SJSA1 (cell line): ENCODE data around the gene CMTR1. TPM values are rescaled to one million over a fixed set of nuclear protein-coding genes. Genes with fewer than 3 reads are reported as not detected.

Experiments
- DNase-seq, 2 experiments: peaks; one replicate each; pipeline ENCODE4 v3.0.0-alpha.2; 2015 to 2020; ENCODE audit warnings: low spot score in 2 of 2, low read depth in 1 of 2
- H3K27ac ChIP-seq: fragments of 250-450 bp; sonication (Bioruptor Pico); 2 replicates; pipeline ENCODE4 v1.5.1; 2020; ENCODE audit warnings: mild to moderate bottlenecking, moderate library complexity
- H3K27me3 ChIP-seq: fragments of 250-450 bp; sonication (Bioruptor Pico); replicated peaks from 2 replicates; pipeline ENCODE4 v1.5.1; 2020; ENCODE audit warnings: mild to moderate bottlenecking, moderate library complexity
- H3K36me3 ChIP-seq: fragments of 250-450 bp; sonication (Bioruptor Pico); 2 replicates; pipeline ENCODE4 v1.5.1; 2020; ENCODE audit warnings: mild to moderate bottlenecking
- H3K4me1 ChIP-seq: fragments of 250-450 bp; sonication (Bioruptor Pico); replicated peaks from 2 replicates; pipeline ENCODE4 v1.6.1; 2021; ENCODE audit warnings: mild to moderate bottlenecking
- H3K4me3 ChIP-seq: fragments of 250-450 bp; sonication (Bioruptor Pico); 2 replicates; pipeline ENCODE4 v1.5.1; 2020; ENCODE audit warnings: mild to moderate bottlenecking
- H3K9me3 ChIP-seq: fragments of 250-450 bp; sonication (Bioruptor Pico); replicated peaks from 2 replicates; pipeline ENCODE4 v1.5.1; 2020; ENCODE audit warnings: mild to moderate bottlenecking
- total RNA-seq: library from RNA; depleted of rRNA; stranded (reverse); fragments of >200 nt; shearing (Covaris generic); gene quantifications from 2 replicates; pipeline ENCODE4 v1.2.3, GENCODE V29; 2014

CMTR1 gene
- total RNA-seq, 1 experiment from 2014 or later, result 39.1 TPM

- Histone ChIP-seq H3K27me3 (no peaks in the 10 kb centered on the region), H3K27ac (no peak overlapping the region), H3K36me3 (peaks cover 83% of the 10 kb centered on the region), H3K9me3 (no peaks in the 10 kb centered on the region; the same call in 1 of the 2 replicates), H3K4me1 (no peaks in the 10 kb centered on the region), H3K4me3 (no peak overlapping the region)
- no peak for DNase-seq
Measured at GRCh38 chr6:37477191-37477590, 44.2 kb downstream of the CMTR1 start.

DNA sequence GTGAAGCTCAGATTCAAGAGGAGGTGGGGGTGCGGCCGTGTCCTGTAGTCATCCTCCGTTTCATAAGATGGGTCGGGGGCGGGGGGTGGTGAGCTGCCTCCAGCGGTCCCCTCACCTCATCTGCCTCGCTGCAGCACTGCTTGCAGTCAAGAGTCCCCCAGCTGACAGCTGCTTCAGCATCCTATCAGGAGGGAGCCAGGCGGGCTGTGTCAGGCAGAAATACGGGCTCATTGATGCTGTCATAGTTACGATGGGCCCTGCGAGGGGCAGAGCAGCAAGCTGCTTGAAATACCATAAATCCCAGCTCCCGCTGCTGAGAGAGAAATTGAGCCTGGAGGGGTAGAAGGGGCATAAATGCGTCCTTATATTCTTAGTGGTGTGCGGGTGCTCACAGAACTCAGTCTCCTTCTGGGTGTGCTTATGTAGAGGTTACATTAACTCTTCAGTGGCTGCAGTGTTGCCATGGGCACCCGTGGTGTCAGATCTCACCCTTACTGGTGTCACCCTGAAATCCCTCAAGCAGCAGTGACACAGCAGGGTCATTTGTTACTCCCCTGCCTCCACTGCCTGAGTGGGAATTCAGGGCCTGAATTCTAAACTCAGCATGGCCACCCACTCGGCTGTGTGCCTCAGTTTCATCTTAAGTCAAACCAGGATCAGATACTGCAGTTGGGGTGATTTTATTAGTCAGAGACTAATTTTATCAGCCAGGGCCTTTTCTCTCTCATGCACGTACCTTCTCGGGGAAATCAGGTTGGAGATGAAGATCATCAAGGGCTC lies 44.8 kb downstream of the CMTR1 start:
- no peaks in the 10 kb centered on the region for H3K27me3 ChIP-seq
- H3K36me3 ChIP-seq, result peaks cover 83% of the 10 kb centered on the region
- no peak for DNase-seq
- H3K27ac ChIP-seq, result no peak overlapping the region
- no peaks in the 10 kb centered on the region; the same call in 1 of the 2 replicates for H3K9me3 ChIP-seq
- H3K4me1 ChIP-seq, result no peaks in the 10 kb centered on the region
- H3K4me3 ChIP-seq, result no peak overlapping the region

- no peaks in the 10 kb centered on the region for H3K27me3 ChIP-seq
- H3K36me3 ChIP-seq, result peaks cover 84% of the 10 kb centered on the region
- no peak overlapping the region for H3K27ac ChIP-seq
- no peak for DNase-seq
- H3K9me3 ChIP-seq, result no peaks in the 10 kb centered on the region; the same call in 1 of the 2 replicates
- H3K4me3 ChIP-seq, result no peak overlapping the region
- no peaks in the 10 kb centered on the region for H3K4me1 ChIP-seq
Measured at GRCh38 chr6:37478827-37479226, 45.8 kb downstream of the CMTR1 start.

DNA sequence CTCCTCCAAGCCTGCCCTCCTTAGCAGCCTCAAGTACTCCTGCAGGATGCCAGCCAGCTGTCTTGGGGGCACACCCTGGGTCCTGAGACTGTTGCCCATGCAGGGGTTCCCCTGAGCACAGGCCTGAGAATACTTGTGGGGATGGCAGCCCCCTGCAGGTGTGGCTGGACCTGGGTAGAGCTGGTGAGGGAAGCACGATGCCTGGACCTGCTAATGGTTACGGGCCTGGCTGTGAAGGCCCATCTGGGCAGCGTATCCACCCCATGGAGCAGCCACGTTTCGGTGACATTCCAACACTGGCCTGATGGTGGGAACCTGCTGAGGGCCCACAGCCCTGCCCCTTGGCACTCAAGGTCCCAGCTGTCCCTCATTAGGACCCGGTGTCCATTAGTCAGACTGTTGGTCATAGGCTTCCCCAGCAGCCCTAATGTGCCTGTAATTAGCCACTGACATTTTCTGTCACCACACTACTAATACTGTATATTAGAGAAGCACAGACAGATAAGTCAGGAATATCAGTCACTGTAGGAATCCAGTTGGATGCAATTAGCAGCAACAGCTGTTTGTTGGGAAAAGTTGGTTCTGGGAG lies 46.3 kb downstream of the CMTR1 start:
- no peak for DNase-seq
- Histone ChIP-seq H3K27me3 (no peaks in the 10 kb centered on the region), H3K36me3 (peaks cover 82% of the 10 kb centered on the region), H3K4me1 (no peaks in the 10 kb centered on the region), H3K9me3 (no peaks in the 10 kb centered on the region; the same call in 1 of the 2 replicates), H3K4me3 (no peak overlapping the region), H3K27ac (no peak overlapping the region)

- H3K27ac ChIP-seq, result no peak overlapping the region
- H3K9me3 ChIP-seq, result no peaks in the 10 kb centered on the region; the same call in 1 of the 2 replicates
- no peaks in the 10 kb centered on the region for H3K27me3 ChIP-seq
- no peaks in the 10 kb centered on the region for H3K4me1 ChIP-seq
- no peak for DNase-seq
- peaks cover 77% of the 10 kb centered on the region for H3K36me3 ChIP-seq
- H3K4me3 ChIP-seq, result no peak overlapping the region
Measured at GRCh38 chr6:37480118-37480736, 47.2 kb downstream of the CMTR1 start.

GRCh38 chr6:37480951-37481534 lies 48.0 kb downstream of the CMTR1 start:
- no peaks in the 10 kb centered on the region for H3K27me3 ChIP-seq
- no peak overlapping the region for H3K27ac ChIP-seq
- no peaks in the 10 kb centered on the region for H3K4me1 ChIP-seq
- H3K36me3 ChIP-seq, result peaks cover 73% of the 10 kb centered on the region
- H3K9me3 ChIP-seq, result no peaks in the 10 kb centered on the region; the same call in 1 of the 2 replicates
- no peak for DNase-seq
- H3K4me3 ChIP-seq, result no peak overlapping the region

DNA sequence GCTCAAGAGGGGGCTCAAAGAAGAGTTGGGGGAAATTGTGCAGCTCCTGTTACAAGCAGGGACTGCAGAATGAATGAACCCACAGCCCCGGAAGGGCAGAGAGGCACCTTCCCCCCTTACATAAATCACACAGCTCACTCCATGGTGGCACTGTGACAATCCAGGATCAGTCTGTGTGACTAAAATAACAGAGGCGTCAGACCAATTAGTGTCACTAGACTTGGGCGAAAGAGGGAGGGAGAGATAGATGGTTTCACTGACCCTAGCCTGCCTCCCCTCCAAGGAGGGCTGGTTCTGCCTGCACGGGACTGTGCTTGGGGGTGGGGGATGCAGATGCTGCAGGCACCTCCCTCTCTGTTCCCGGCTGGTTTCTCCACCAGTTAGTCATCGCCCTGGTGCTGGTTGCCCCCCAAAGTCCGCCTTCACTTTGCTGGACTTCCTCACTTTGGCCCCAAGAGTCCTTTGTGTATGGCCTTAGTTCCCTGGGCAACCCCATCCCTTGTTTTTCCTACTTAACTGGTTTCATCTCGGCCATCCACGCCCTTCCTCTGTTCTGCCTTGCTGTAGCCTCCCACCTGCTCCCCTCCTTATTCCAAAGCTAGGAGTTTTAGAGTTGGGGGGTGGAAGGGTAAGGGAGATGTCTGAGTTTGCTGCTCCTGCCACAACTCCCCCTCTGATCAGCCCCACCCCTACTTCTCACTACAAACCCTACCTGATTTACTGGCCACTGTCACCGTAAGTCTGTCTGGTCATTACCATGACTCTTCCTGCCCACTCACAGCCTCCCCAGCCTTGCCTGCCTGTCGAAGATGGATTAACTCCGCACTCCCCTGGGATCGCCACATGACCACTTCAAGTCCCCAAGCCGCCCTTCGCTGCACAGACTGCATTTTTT lies 48.9 kb downstream of the CMTR1 start:
- no peak overlapping the region for H3K27ac ChIP-seq
- H3K27me3 ChIP-seq, result no peaks in the 10 kb centered on the region
- peaks cover 64% of the 10 kb centered on the region for H3K36me3 ChIP-seq
- H3K4me1 ChIP-seq, result no peaks in the 10 kb centered on the region
- H3K4me3 ChIP-seq, result no peak overlapping the region
- H3K9me3 ChIP-seq, result no peaks in the 10 kb centered on the region; the same call in 1 of the 2 replicates
- DNase-seq, result no peak

GRCh38 chr6:37482606-37483251 lies 49.7 kb downstream of the CMTR1 start:
- Histone ChIP-seq H3K27me3 (no peaks in the 10 kb centered on the region), H3K4me3 (no peak overlapping the region), H3K4me1 (no peaks in the 10 kb centered on the region), H3K27ac (no peak overlapping the region), H3K9me3 (no peaks in the 10 kb centered on the region; the same call in 1 of the 2 replicates), H3K36me3 (peaks cover 62% of the 10 kb centered on the region)
- DNase-seq, result no peak

GRCh38 chr6:37483252-37483901 lies 50.4 kb downstream of the CMTR1 start:
- Histone ChIP-seq H3K36me3 (peaks cover 57% of the 10 kb centered on the region), H3K4me3 (no peak overlapping the region), H3K27me3 (no peaks in the 10 kb centered on the region), H3K4me1 (no peaks in the 10 kb centered on the region), H3K27ac (no peak overlapping the region), H3K9me3 (no peaks in the 10 kb centered on the region; the same call in 1 of the 2 replicates)
- DNase-seq, result no peak

GRCh38 chr6:37483917-37484785 lies 51.1 kb downstream of the CMTR1 start:
- H3K27me3 ChIP-seq, result no peaks in the 10 kb centered on the region
- H3K4me3 ChIP-seq, result no peak overlapping the region
- DNase-seq, result peak; percentile 26 to 73
- peaks cover 49% of the 10 kb centered on the region for H3K36me3 ChIP-seq
- H3K4me1 ChIP-seq, result no peaks in the 10 kb centered on the region
- H3K9me3 ChIP-seq, result no peaks in the 10 kb centered on the region; the same call in 1 of the 2 replicates
- no peak overlapping the region for H3K27ac ChIP-seq

DNA sequence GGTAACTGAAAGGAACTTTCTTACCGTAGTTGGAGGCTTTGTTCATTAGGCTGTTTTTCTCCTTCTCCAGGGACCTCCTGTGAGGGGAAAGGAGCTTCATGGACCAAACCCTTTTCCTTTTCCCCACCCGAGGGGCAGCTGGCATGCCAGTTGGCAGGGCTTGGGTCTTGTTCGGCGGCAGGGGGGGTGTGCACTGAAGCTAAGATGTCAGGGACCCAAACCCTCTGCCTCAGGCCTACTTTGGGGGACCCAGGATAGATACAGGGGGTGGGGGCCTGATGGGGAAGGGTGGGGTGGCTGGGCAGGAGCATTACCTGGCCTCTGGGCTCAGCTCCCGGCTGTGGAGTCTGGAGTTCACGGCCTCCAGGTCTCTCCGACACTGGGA lies 51.8 kb downstream of the CMTR1 start:
- H3K27me3 ChIP-seq, result no peaks in the 10 kb centered on the region
- no peak overlapping the region for H3K27ac ChIP-seq
- H3K9me3 ChIP-seq, result no peaks in the 10 kb centered on the region; the same call in 1 of the 2 replicates
- no peaks in the 10 kb centered on the region for H3K4me1 ChIP-seq
- DNase-seq, result no peak
- H3K4me3 ChIP-seq, result no peak overlapping the region
- peaks cover 43% of the 10 kb centered on the region for H3K36me3 ChIP-seq

DNA sequence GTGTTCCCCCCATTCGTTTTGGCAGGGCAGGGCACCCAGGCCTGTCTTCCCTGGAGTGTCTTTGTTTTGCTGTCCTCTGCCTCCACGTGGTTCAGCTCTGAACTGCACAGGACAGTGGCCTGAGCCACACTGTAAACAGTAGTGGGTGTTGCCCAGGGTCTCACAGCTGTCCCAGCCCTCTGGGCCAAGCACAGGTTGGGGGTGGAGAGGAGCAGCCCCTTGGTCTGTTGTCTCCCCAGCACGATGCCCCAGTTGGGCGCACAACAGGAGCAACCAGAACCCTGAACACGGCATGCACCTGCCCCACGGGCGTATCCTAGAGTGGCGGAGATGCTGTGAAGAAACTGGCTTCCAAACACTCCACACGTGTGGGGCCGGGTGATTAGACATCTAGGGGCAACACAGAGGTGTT lies 52.3 kb downstream of the CMTR1 start:
- Histone ChIP-seq H3K4me3 (no peak overlapping the region), H3K27me3 (no peaks in the 10 kb centered on the region), H3K27ac (no peak overlapping the region), H3K9me3 (no peaks in the 10 kb centered on the region), H3K4me1 (no peaks in the 10 kb centered on the region), H3K36me3 (peaks cover 38% of the 10 kb centered on the region)
- no peak for DNase-seq
